Measurements from ENCODE around the gene MLANA. TPM values are rescaled to one million over a fixed set of nuclear protein-coding genes. Genes with fewer than 3 reads are reported as not detected.

The MLANA gene
- total RNA-seq, 1 donor from 2014 or later: not detected

GRCh38 chr9:5953743-5954707 is 63.3 kb downstream of the MLANA start:
- no peak for DNase-seq (ENCODE audit: extremely low read depth, low read depth, low spot score)

- DNase-seq (ENCODE audit: extremely low read depth, low read depth, low spot score): no peak
Observed at GRCh38 chr9:5957166-5957565, 66.5 kb downstream of the MLANA start.

GRCh38 chr9:5958273-5958672 is 67.6 kb downstream of the MLANA start:
- DNase-seq (ENCODE audit: extremely low read depth, low read depth, low spot score): no peak

Other genes starting within 250 kb of the MLANA start
- gene ERMP1, start 57.8 kb upstream of the MLANA start, total RNA-seq: 39.1 and 43.8 TPM in 2 replicates
- 25.3 and 30.7 TPM in 2 replicates for gene RANBP6, start 124.7 kb downstream of the MLANA start, total RNA-seq